ENCODE data around the gene FAM149B1.

DNA sequence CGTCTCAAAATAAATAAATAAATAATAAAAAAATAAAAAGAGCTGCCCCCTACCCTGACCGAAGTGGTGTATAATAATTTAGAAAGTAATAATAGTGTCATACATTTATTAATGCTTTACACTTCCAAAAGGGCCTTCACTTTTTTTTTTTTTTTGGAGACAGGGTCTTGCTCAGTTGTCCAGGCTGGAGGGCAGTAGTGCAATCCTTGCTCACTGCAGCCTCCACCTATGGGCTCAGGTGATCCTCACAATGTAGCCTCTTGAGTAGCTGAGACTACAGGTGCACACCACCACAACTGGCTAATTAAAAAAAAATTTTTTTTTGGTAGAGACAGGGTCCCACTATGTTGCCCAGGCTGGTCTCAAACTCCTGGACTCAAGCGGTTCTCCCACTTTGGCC lies 1.4 kb downstream of the FAM149B1 start:
- no peak for TF ChIP-seq POLR2A (IDR thresholded peaks at IDR 0.05)
- TF ChIP-seq, protein P1, sequence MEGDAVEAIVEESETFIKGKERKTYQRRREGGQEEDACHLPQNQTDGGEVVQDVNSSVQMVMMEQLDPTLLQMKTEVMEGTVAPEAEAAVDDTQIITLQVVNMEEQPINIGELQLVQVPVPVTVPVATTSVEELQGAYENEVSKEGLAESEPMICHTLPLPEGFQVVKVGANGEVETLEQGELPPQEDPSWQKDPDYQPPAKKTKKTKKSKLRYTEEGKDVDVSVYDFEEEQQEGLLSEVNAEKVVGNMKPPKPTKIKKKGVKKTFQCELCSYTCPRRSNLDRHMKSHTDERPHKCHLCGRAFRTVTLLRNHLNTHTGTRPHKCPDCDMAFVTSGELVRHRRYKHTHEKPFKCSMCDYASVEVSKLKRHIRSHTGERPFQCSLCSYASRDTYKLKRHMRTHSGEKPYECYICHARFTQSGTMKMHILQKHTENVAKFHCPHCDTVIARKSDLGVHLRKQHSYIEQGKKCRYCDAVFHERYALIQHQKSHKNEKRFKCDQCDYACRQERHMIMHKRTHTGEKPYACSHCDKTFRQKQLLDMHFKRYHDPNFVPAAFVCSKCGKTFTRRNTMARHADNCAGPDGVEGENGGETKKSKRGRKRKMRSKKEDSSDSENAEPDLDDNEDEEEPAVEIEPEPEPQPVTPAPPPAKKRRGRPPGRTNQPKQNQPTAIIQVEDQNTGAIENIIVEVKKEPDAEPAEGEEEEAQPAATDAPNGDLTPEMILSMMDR (IDR thresholded peaks at IDR 0.05): no peak
